ENCODE measurements around the gene MAST4. TPM values are rescaled to one million over a fixed set of nuclear protein-coding genes. Genes with fewer than 3 reads are reported as not detected.

The MAST4 gene
- total and polyA plus RNA-seq, 2 of the 8 experiments (the other 6 are each of a cell fraction or from before 2014, with no cell fraction given): 1.5 to 2.6 TPM

GRCh38 chr5:66697796-66698564 lies 101.8 kb downstream of the MAST4 start (continued):
- TF ChIP-seq SIX5 (IDR thresholded peaks at IDR 0.05; ENCODE audit: low read depth, low read length) (no peak), RNF2 (IDR thresholded peaks at IDR 0.05; ENCODE audit: borderline replicate concordance, low read depth, low read length, missing control alignments, poor library complexity, severe bottlenecking) (no peak), YY1 (IDR thresholded peaks at IDR 0.05; ENCODE audit: low read depth, low read length) (no peak), SIRT6 (IDR thresholded peaks at IDR 0.05; ENCODE audit: low read length) (no peak)

Data from H1 (cell line).